ENCODE results near the gene MPPED1.

GRCh38 chr22:43447380-43447779, 35.6 kb downstream of the MPPED1 start:
- TF ChIP-seq POLR2A (IDR thresholded peaks at IDR 0.05) (no peak), CTCF (IDR thresholded peaks at IDR 0.05) (no peak), POLR2AphosphoS5 (IDR thresholded peaks at IDR 0.05) (no peak), EP300 (IDR thresholded peaks at IDR 0.05) (no peak)

Measured in suprapubic skin (tissue), 4 donors.